Ascending aorta (tissue), 2 donors: ENCODE data around the gene FHL1. TPM values are rescaled to one million over a fixed set of nuclear protein-coding genes. Genes with fewer than 3 reads are reported as not detected.

ENCODE experiments used
- DNase-seq, 2 donors: peaks; one replicate each; pipeline ENCODE4 v3.0.0-alpha.2; 2019; ENCODE audit warnings: low spot score in 2 of 2
- H3K27ac ChIP-seq, 2 donors: fragments of 200-600 bp; sonication (generic); one replicate each; pipeline ENCODE4 v1.5.1; 2016 to 2017; ENCODE audit warnings: mild to moderate bottlenecking in 1 of 2
- H3K27me3 ChIP-seq: fragments of 200-600 bp; sonication (generic); one replicate; pipeline ENCODE4 v1.5.1; 2017
- H3K36me3 ChIP-seq, 2 donors: fragments of 200-600 bp; sonication (generic); one replicate each; pipeline ENCODE4 v1.5.1; 2016
- H3K4me1 ChIP-seq, 2 donors: fragments of 200-600 bp; sonication (generic); one replicate each; pipeline ENCODE4 v1.5.1; 2016 to 2017; ENCODE audit warnings: mild to moderate bottlenecking in 1 of 2
- H3K4me3 ChIP-seq, 2 donors: fragments of 200-600 bp; sonication (generic); one replicate each; pipeline ENCODE4 v1.5.1; 2016 to 2017; ENCODE audit warnings: mild to moderate bottlenecking in 1 of 2
- H3K9me3 ChIP-seq, 2 donors: fragments of 200-600 bp; sonication (generic); one replicate each; pipeline ENCODE4 v1.5.1; 2016
- intact Hi-C: fragments of 100-400 bp; cut with DNase I; formaldehyde crosslinking; loops from one replicate; pipeline ENCODE4 v1.15.1; 2023
- total RNA-seq: library from RNA; depleted of rRNA; stranded (reverse); fragments of >200 nt; gene quantifications from one replicate; pipeline ENCODE4 v1.1.0, GENCODE V29; 2016
- TF ChIP-seq, protein P1 (sequence below), 3 experiments: fragments of 200-600 bp in 2 of 3; fragments of 450-650 bp in 1 of 3; sonication (generic) in 2 of 3; IDR thresholded peaks; one replicate each; pipeline ENCODE4 v1.5.1; 2016 to 2019; ENCODE audit warnings: antibody characterized with exemption in 3 of 3, mild to moderate bottlenecking in 1 of 3, moderate library complexity in 1 of 3

The FHL1 gene
- total RNA-seq, 1 donor from 2014 or later, result 850 TPM

DNA sequence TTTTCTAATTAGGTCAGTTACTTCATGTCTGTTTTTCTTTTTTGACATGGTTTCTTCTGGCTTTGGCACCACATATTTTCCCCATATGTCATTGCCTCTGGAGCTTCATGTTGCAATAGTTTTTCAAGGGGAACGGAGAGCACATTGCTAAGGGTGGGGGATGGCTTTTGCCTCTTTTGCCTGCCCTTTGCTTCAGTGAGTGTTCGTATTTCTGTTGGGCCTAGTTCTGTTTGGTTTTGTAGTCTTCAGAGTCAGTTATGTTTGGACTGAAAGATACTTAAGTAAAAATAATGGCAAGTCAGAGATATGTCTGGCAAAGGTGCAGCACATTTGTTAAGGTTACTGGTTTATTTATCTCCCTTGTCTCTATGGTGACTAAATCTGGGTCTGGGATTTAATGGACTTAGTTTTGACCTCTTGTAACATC is 29.1 kb downstream of the FHL1 start:
- H3K4me3 ChIP-seq, result no peak overlapping the region
- no peaks in the 10 kb centered on the region for H3K9me3 ChIP-seq
- peak in 1 of 2 donors; percentile 86 for DNase-seq
- H3K4me1 ChIP-seq, result peaks cover 0 to 41% of the 10 kb centered on the region in 2 donors
- TF ChIP-seq, protein P1, sequence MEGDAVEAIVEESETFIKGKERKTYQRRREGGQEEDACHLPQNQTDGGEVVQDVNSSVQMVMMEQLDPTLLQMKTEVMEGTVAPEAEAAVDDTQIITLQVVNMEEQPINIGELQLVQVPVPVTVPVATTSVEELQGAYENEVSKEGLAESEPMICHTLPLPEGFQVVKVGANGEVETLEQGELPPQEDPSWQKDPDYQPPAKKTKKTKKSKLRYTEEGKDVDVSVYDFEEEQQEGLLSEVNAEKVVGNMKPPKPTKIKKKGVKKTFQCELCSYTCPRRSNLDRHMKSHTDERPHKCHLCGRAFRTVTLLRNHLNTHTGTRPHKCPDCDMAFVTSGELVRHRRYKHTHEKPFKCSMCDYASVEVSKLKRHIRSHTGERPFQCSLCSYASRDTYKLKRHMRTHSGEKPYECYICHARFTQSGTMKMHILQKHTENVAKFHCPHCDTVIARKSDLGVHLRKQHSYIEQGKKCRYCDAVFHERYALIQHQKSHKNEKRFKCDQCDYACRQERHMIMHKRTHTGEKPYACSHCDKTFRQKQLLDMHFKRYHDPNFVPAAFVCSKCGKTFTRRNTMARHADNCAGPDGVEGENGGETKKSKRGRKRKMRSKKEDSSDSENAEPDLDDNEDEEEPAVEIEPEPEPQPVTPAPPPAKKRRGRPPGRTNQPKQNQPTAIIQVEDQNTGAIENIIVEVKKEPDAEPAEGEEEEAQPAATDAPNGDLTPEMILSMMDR (IDR thresholded peaks at IDR 0.05), result no peak
- H3K27me3 ChIP-seq, result no peaks in the 10 kb centered on the region
- no peaks in the 10 kb centered on the region for H3K36me3 ChIP-seq
- intact Hi-C loops, result no loop called here
- H3K27ac ChIP-seq, result peak overlapping the region; percentile 61 to 68

DNA sequence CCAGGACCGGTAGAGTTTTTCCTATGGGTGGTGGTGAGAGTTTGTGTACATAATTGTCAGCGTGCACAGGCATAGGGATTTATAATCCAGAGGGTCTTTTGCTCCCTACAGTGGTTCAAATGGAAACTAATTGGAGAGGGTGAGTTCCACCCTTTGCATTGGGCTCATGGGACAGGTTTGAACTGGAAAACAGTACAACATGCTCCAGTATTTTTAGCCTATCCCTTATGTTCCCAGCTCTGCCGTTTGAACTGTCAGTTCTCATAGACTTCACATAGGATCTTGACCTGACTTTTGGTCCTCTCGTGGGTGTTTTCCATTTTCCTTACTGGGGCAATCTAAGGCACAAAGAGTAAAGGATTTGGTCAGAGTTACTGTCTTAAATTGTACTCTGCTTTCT is 31.8 kb downstream of the FHL1 start:
- H3K9me3 ChIP-seq, result no peaks in the 10 kb centered on the region
- peaks cover 0 to 46% of the 10 kb centered on the region in 2 donors for H3K4me1 ChIP-seq
- TF ChIP-seq, protein P1 (IDR thresholded peaks at IDR 0.05), result no peak
- no peaks in the 10 kb centered on the region for H3K36me3 ChIP-seq
- peak overlapping the region; percentile 45 to 48 for H3K27ac ChIP-seq
- H3K4me3 ChIP-seq, result no peak overlapping the region
- intact Hi-C loops, result loop anchor here (2.0 kb wide), 1 partner anchor 14 kb away; no protein-coding TSS in a partner anchor
- no peaks in the 10 kb centered on the region for H3K27me3 ChIP-seq
- DNase-seq, result no peak

DNA sequence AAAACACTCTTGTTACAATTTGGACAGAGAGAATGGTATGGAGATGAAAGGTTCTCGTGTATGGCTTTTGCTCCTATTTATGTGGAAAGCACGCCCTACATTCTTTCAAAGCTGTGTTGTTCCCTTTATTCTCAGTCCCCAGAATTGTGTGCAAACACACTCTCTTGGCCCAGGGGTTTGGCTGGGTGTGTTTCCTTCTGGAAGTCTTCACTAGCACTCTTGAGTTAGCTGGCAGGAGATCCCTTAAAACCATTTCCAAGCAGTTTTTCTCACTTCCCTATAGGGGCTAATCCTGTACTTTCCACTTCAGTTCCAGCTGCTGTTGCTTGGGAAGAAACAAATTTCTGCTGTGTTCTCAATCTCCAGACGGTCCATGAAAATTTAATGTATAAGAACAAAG is 35.1 kb downstream of the FHL1 start:
- peaks cover 0 to 42% of the 10 kb centered on the region in 2 donors for H3K4me1 ChIP-seq
- H3K9me3 ChIP-seq, result no peaks in the 10 kb centered on the region
- no peaks in the 10 kb centered on the region for H3K36me3 ChIP-seq
- intact Hi-C loops, result no loop called here
- H3K4me3 ChIP-seq, result peak overlapping the region in 1 of 2 donors; percentile 10
- no peak for DNase-seq
- H3K27me3 ChIP-seq, result no peaks in the 10 kb centered on the region
- TF ChIP-seq, protein P1 (IDR thresholded peaks at IDR 0.05), result no peak
- peak overlapping the region; percentile 48 to 59 for H3K27ac ChIP-seq

DNA sequence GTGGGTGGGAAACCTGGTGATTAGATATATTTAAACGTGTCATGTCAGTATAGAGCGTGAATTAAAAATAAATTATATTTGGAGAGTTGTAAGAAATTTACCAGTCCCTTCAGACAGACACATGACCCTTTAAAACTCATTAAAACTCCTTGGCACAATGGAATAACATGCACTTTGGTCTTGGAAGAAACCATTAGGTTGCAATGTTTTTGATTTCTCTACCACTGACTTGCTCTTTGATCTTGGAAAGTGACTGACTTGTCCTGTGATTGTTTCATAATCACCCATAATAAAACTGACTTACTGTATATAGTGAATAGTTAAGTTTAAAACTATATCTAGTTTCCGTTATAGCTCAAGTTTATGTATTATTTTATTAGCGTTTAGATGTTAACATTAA is 35.8 kb downstream of the FHL1 start:
- Histone ChIP-seq H3K4me1 (peaks cover 0 to 38% of the 10 kb centered on the region in 2 donors), H3K27ac (peak overlapping the region in 1 of 2 donors; percentile 48), H3K9me3 (no peaks in the 10 kb centered on the region), H3K36me3 (no peaks in the 10 kb centered on the region), H3K4me3 (no peak overlapping the region), H3K27me3 (no peaks in the 10 kb centered on the region)
- no peak for DNase-seq
- intact Hi-C loops, result no loop called here
- TF ChIP-seq, protein P1 (IDR thresholded peaks at IDR 0.05), result no peak

DNA sequence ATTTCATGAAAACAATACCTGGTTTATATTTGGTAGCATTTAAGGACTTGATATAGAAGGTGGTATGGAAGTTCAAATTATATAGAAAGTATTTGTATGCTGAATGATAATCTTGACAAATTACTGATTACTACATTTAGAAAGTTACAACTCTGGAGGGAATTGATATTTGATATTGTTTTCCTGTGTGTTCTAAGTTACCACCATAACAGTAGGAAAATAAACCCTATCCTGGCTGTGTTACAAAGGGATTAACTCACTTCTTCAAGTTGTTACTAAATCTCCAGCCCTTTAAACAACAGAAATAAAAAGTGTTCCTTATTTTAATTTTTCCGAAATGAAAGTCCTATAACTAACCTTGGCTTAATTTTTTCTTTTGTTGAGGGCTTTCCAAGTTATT is 36.6 kb downstream of the FHL1 start:
- H3K9me3 ChIP-seq, result no peaks in the 10 kb centered on the region
- TF ChIP-seq, protein P1 (IDR thresholded peaks at IDR 0.05), result no peak
- peak overlapping the region in 1 of 2 donors; percentile 28 for H3K27ac ChIP-seq
- H3K36me3 ChIP-seq, result no peaks in the 10 kb centered on the region
- H3K4me3 ChIP-seq, result peak overlapping the region in 1 of 2 donors; percentile 29
- peaks cover 0 to 38% of the 10 kb centered on the region in 2 donors for H3K4me1 ChIP-seq
- H3K27me3 ChIP-seq, result no peaks in the 10 kb centered on the region
- no peak for DNase-seq
- intact Hi-C loops, result no loop called here
